IPS-20b (cell line): ENCODE measurements around the gene AJAP1.
"Not testable (repeated sequence)": the region's sequence is repeated elsewhere in the genome, so short reads cannot be mapped to it uniquely, and the experiment has no call there.

Experiments
- H3K27ac ChIP-seq: one replicate; pipeline ENCODE4 v1.5.1; 2013; ENCODE audit warnings: low read length
- H3K27me3 ChIP-seq: 2 replicates; pipeline ENCODE4 v1.6.1; 2013; ENCODE audit warnings: mild to moderate bottlenecking, low read length, inconsistent platforms; ENCODE audit not compliant: insufficient read depth
- H3K36me3 ChIP-seq: 2 replicates; pipeline ENCODE4 v1.6.1; 2013; ENCODE audit warnings: low read depth, mild to moderate bottlenecking, inconsistent platforms, low read length, moderate library complexity; ENCODE audit not compliant: insufficient read depth
- H3K4me1 ChIP-seq: 2 replicates; pipeline ENCODE4 v1.6.1; 2013; ENCODE audit warnings: mild to moderate bottlenecking, control low read depth, inconsistent platforms, low read length, moderate library complexity; ENCODE audit not compliant: insufficient read depth
- H3K4me3 ChIP-seq: 2 replicates; pipeline ENCODE4 v1.5.1; 2013; ENCODE audit warnings: mild to moderate bottlenecking, low read length, inconsistent platforms
- H3K9ac ChIP-seq: 2 replicates; pipeline ENCODE4 v1.6.1; 2013; ENCODE audit warnings: low read depth, mild to moderate bottlenecking, inconsistent platforms, low read length, moderate library complexity
- H3K9me3 ChIP-seq: 2 replicates; pipeline ENCODE4 v1.6.1; 2013; ENCODE audit warnings: mild to moderate bottlenecking, low read depth, low read length, inconsistent platforms; ENCODE audit not compliant: insufficient read depth

Gene AJAP1

GRCh38 chr1:4661595-4661917 lies 7.1 kb downstream of the AJAP1 start:
- Histone ChIP-seq H3K27me3 (peaks cover 43% of the 10 kb centered on the region), H3K4me1 (peaks cover 30% of the 10 kb centered on the region; the same call in 1 of the 2 replicates), H3K9me3 (no peaks in the 10 kb centered on the region), H3K27ac (no peak overlapping the region), H3K9ac (no peak overlapping the region), H3K4me3 (no peak overlapping the region), H3K36me3 (no peaks in the 10 kb centered on the region)

- Histone ChIP-seq H3K4me3 (no peak overlapping the region), H3K9ac (no peak overlapping the region), H3K4me1 (peaks cover 24% of the 10 kb centered on the region; the same call in 1 of the 2 replicates), H3K27ac (no peak overlapping the region), H3K36me3 (no peaks in the 10 kb centered on the region), H3K27me3 (peaks cover 37% of the 10 kb centered on the region), H3K9me3 (no peaks in the 10 kb centered on the region)
Observed at GRCh38 chr1:4662168-4662567, 7.8 kb downstream of the AJAP1 start.

GRCh38 chr1:4662723-4663122 lies 8.3 kb downstream of the AJAP1 start:
- Histone ChIP-seq H3K9me3 (no peaks in the 10 kb centered on the region; the same call in 1 of the 2 replicates), H3K36me3 (no peaks in the 10 kb centered on the region), H3K27me3 (peaks cover 32% of the 10 kb centered on the region), H3K27ac (no peak overlapping the region), H3K4me3 (no peak overlapping the region), H3K4me1 (peaks cover 21% of the 10 kb centered on the region; the same call in 1 of the 2 replicates), H3K9ac (no peak overlapping the region)

- Histone ChIP-seq H3K9ac (no peak overlapping the region), H3K27me3 (peaks cover 18% of the 10 kb centered on the region), H3K4me3 (no peak overlapping the region), H3K4me1 (peaks cover 8% of the 10 kb centered on the region; the same call in 1 of the 2 replicates), H3K9me3 (no peaks in the 10 kb centered on the region; the same call in 1 of the 2 replicates), H3K27ac (no peak overlapping the region), H3K36me3 (no peaks in the 10 kb centered on the region)
Observed at GRCh38 chr1:4664095-4664494, 9.7 kb downstream of the AJAP1 start.

- Histone ChIP-seq H3K36me3 (no peaks in the 10 kb centered on the region), H3K27me3 (peaks cover 13% of the 10 kb centered on the region), H3K9ac (no peak overlapping the region)
Observed at GRCh38 chr1:4664606-4665005, 10.2 kb downstream of the AJAP1 start.

GRCh38 chr1:4665456-4665855 lies 11.0 kb downstream of the AJAP1 start:
- Histone ChIP-seq H3K27ac (no peak overlapping the region), H3K27me3 (peaks cover 4% of the 10 kb centered on the region; the same call in 1 of the 2 replicates), H3K4me1 (no peaks in the 10 kb centered on the region), H3K4me3 (no peak overlapping the region), H3K9ac (no peak overlapping the region), H3K9me3 (no peaks in the 10 kb centered on the region; the same call in 1 of the 2 replicates), H3K36me3 (no peaks in the 10 kb centered on the region)

More at GRCh38 chr1:4664606-4665005, 10.2 kb downstream of the AJAP1 start:
- H3K4me3 ChIP-seq = no peak overlapping the region
- H3K27ac ChIP-seq = no peak overlapping the region
- H3K4me1 ChIP-seq = peaks cover 3% of the 10 kb centered on the region; the same call in 1 of the 2 replicates
- H3K9me3 ChIP-seq = no peaks in the 10 kb centered on the region; the same call in 1 of the 2 replicates

GRCh38 chr1:4666683-4667082 lies 12.3 kb downstream of the AJAP1 start:
- not testable (repeated sequence) for H3K4me1 ChIP-seq, H3K4me3 ChIP-seq, H3K27ac ChIP-seq, H3K9me3 ChIP-seq, H3K9ac ChIP-seq, H3K27me3 ChIP-seq, H3K36me3 ChIP-seq

GRCh38 chr1:4668743-4669700 lies 14.6 kb downstream of the AJAP1 start:
- Histone ChIP-seq H3K9me3 (no peaks in the 10 kb centered on the region; the same call in 1 of the 2 replicates), H3K27ac (no peak overlapping the region), H3K36me3 (no peaks in the 10 kb centered on the region), H3K9ac (no peak overlapping the region), H3K4me3 (no peak overlapping the region), H3K4me1 (no peaks in the 10 kb centered on the region), H3K27me3 (no peaks in the 10 kb centered on the region)

- no peaks in the 10 kb centered on the region for H3K4me1 ChIP-seq
- H3K27me3 ChIP-seq = no peaks in the 10 kb centered on the region
- no peak overlapping the region for H3K9ac ChIP-seq
- H3K4me3 ChIP-seq = no peak overlapping the region
- no peaks in the 10 kb centered on the region; the same call in 1 of the 2 replicates for H3K9me3 ChIP-seq
- H3K27ac ChIP-seq = no peak overlapping the region
- no peaks in the 10 kb centered on the region for H3K36me3 ChIP-seq
Observed at GRCh38 chr1:4670265-4670664, 15.9 kb downstream of the AJAP1 start.

GRCh38 chr1:4671828-4672227 lies 17.4 kb downstream of the AJAP1 start:
- no peak overlapping the region for H3K4me3 ChIP-seq
- H3K27me3 ChIP-seq = no peaks in the 10 kb centered on the region
- H3K27ac ChIP-seq = no peak overlapping the region
- no peaks in the 10 kb centered on the region for H3K4me1 ChIP-seq
- H3K36me3 ChIP-seq = no peaks in the 10 kb centered on the region
- H3K9me3 ChIP-seq = no peaks in the 10 kb centered on the region; the same call in 1 of the 2 replicates
- no peak overlapping the region for H3K9ac ChIP-seq

GRCh38 chr1:4673494-4673893 lies 19.1 kb downstream of the AJAP1 start:
- H3K4me3 ChIP-seq = no peak overlapping the region
- H3K36me3 ChIP-seq = no peaks in the 10 kb centered on the region
- H3K4me1 ChIP-seq = no peaks in the 10 kb centered on the region
- 0 out of 2 replicates have a peak, but pooled peaks cover 5% of the 10 kb centered on the region for H3K9me3 ChIP-seq
- no peak overlapping the region for H3K27ac ChIP-seq
- no peak overlapping the region for H3K9ac ChIP-seq
- no peaks in the 10 kb centered on the region for H3K27me3 ChIP-seq

- Histone ChIP-seq H3K27me3 (no peaks in the 10 kb centered on the region), H3K4me3 (no peak overlapping the region), H3K36me3 (no peaks in the 10 kb centered on the region), H3K9me3 (0 out of 2 replicates have a peak, but pooled peaks cover 5% of the 10 kb centered on the region), H3K27ac (no peak overlapping the region), H3K9ac (no peak overlapping the region), H3K4me1 (no peaks in the 10 kb centered on the region)
Observed at GRCh38 chr1:4674117-4674516, 19.7 kb downstream of the AJAP1 start.
